NB4 (cell line): ENCODE measurements around the gene PNPO.

Experiments
- CTCF ChIP-seq: IDR thresholded peaks from one replicate; pipeline ENCODE4 v1.5.1; 2012; ENCODE audit warnings: low read depth, low read length
- POLR2A ChIP-seq: IDR thresholded peaks from 2 replicates; pipeline ENCODE4 v1.6.1; 2011; ENCODE audit warnings: mild to moderate bottlenecking; ENCODE audit not compliant: insufficient read length; ENCODE audit errors: extremely low read depth

- TF ChIP-seq CTCF (no peak), POLR2A (no peak)
These were observed 47.8 kb downstream of the PNPO start for GRCh38 chr17:47989159-47989558.
